Ascending aorta (tissue), 2 donors: Measurements from ENCODE around the gene ZSWIM5. TPM values are rescaled to one million over a fixed set of nuclear protein-coding genes. Genes with fewer than 3 reads are reported as not detected.

ENCODE experiments used
- DNase-seq, 2 donors: peaks; one replicate each; pipeline ENCODE4 v3.0.0-alpha.2; 2019; ENCODE audit warnings: low spot score in 2 of 2
- H3K27ac ChIP-seq, 2 donors: fragments of 200-600 bp; sonication (generic); one replicate each; pipeline ENCODE4 v1.5.1; 2016 to 2017; ENCODE audit warnings: mild to moderate bottlenecking in 1 of 2
- H3K27me3 ChIP-seq: fragments of 200-600 bp; sonication (generic); one replicate; pipeline ENCODE4 v1.5.1; 2017
- H3K36me3 ChIP-seq, 2 donors: fragments of 200-600 bp; sonication (generic); one replicate each; pipeline ENCODE4 v1.5.1; 2016
- H3K4me1 ChIP-seq, 2 donors: fragments of 200-600 bp; sonication (generic); one replicate each; pipeline ENCODE4 v1.5.1; 2016 to 2017; ENCODE audit warnings: mild to moderate bottlenecking in 1 of 2
- H3K4me3 ChIP-seq, 2 donors: fragments of 200-600 bp; sonication (generic); one replicate each; pipeline ENCODE4 v1.5.1; 2016 to 2017; ENCODE audit warnings: mild to moderate bottlenecking in 1 of 2
- H3K9me3 ChIP-seq, 2 donors: fragments of 200-600 bp; sonication (generic); one replicate each; pipeline ENCODE4 v1.5.1; 2016
- intact Hi-C: fragments of 100-400 bp; cut with DNase I; formaldehyde crosslinking; loops from one replicate; pipeline ENCODE4 v1.15.1; 2023
- total RNA-seq: library from RNA; depleted of rRNA; stranded (reverse); fragments of >200 nt; gene quantifications from one replicate; pipeline ENCODE4 v1.1.0, GENCODE V29; 2016
- TF ChIP-seq, protein P1 (sequence below), 3 experiments: fragments of 200-600 bp in 2 of 3; fragments of 450-650 bp in 1 of 3; sonication (generic) in 2 of 3; IDR thresholded peaks; one replicate each; pipeline ENCODE4 v1.5.1; 2016 to 2019; ENCODE audit warnings: antibody characterized with exemption in 3 of 3, mild to moderate bottlenecking in 1 of 3, moderate library complexity in 1 of 3

The ZSWIM5 gene
- total RNA-seq, 1 donor from 2014 or later, result 1.2 TPM

DNA sequence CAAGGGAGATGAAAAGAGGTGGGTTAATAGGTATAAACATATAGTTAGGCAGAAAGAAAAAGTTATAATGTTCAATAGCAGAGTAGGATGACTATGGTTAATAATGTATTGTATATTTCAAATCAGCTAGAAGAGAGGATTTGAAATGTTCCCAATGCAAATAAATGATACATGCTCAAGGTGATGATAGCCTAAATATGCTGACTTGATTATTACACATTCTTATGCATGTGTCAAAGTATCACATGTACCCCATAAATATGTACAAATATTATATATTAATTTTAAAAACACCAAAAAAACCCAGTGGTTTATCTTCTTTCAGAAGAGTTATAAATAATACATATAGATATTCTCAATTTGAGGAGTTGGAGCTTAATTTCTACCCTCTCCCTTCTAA is 38.3 kb upstream of the ZSWIM5 start:
- DNase-seq, result no peak
- Histone ChIP-seq H3K27ac (no peak overlapping the region), H3K36me3 (no peaks in the 10 kb centered on the region), H3K27me3 (no peaks in the 10 kb centered on the region), H3K9me3 (no peaks in the 10 kb centered on the region), H3K4me1 (no peaks in the 10 kb centered on the region), H3K4me3 (no peak overlapping the region)
- intact Hi-C loops, result no loop called here
- TF ChIP-seq, protein P1, sequence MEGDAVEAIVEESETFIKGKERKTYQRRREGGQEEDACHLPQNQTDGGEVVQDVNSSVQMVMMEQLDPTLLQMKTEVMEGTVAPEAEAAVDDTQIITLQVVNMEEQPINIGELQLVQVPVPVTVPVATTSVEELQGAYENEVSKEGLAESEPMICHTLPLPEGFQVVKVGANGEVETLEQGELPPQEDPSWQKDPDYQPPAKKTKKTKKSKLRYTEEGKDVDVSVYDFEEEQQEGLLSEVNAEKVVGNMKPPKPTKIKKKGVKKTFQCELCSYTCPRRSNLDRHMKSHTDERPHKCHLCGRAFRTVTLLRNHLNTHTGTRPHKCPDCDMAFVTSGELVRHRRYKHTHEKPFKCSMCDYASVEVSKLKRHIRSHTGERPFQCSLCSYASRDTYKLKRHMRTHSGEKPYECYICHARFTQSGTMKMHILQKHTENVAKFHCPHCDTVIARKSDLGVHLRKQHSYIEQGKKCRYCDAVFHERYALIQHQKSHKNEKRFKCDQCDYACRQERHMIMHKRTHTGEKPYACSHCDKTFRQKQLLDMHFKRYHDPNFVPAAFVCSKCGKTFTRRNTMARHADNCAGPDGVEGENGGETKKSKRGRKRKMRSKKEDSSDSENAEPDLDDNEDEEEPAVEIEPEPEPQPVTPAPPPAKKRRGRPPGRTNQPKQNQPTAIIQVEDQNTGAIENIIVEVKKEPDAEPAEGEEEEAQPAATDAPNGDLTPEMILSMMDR (IDR thresholded peaks at IDR 0.05), result no peak

DNA sequence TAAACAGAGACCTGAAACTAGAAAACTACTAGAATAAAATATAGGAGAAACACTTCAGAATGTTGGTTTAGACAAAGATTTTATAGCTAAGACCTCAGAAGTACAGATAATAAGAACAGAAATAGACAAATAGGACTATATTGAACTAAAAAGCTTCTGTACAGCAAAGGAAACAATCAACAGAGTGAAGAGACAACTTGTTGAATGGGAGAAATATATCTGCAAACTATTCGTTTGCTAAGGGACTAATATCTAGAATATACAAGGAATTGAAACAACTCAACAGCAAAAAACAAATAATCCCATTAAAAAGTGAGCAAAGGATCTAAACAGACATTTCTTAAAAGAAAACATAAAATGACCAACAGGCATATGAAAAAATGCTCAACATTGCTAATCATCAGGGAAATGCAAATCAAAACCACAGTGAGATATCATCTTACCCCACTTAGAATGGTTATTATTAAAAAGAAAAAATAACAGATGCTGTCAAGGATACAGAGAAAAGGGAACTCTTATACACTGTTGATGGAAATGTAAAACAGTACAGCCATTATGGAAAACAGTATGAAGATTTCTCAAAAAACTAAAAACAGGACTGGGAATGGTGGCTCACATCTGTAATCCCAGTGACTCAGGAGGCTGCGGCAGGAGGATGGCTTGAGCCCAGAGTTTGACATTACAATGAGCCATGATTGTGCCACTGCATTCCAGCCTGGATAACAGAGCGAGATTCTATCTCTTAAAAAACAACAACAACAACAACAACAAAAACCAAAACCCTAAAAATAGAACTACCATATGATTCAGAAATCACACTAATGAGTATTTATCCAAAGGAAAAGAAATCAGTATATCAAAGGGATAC is 37.3 kb upstream of the ZSWIM5 start:
- H3K36me3 ChIP-seq, result no peaks in the 10 kb centered on the region
- no peaks in the 10 kb centered on the region for H3K9me3 ChIP-seq
- intact Hi-C loops, result no loop called here
- no peak overlapping the region for H3K4me3 ChIP-seq
- DNase-seq, result no peak
- TF ChIP-seq, protein P1 (IDR thresholded peaks at IDR 0.05), result no peak
- no peak overlapping the region for H3K27ac ChIP-seq
- no peaks in the 10 kb centered on the region for H3K4me1 ChIP-seq
- no peaks in the 10 kb centered on the region for H3K27me3 ChIP-seq

GRCh38 chr1:45238846-45239245 is 32.4 kb upstream of the ZSWIM5 start:
- intact Hi-C loops, result no loop called here
- TF ChIP-seq, protein P1 (IDR thresholded peaks at IDR 0.05), result no peak
- H3K36me3 ChIP-seq, result no peaks in the 10 kb centered on the region
- DNase-seq, result no peak
- no peak overlapping the region for H3K4me3 ChIP-seq
- H3K27me3 ChIP-seq, result no peaks in the 10 kb centered on the region
- no peaks in the 10 kb centered on the region for H3K4me1 ChIP-seq
- H3K9me3 ChIP-seq, result no peaks in the 10 kb centered on the region
- H3K27ac ChIP-seq, result no peak overlapping the region

GRCh38 chr1:45236136-45236535 is 29.7 kb upstream of the ZSWIM5 start:
- no peaks in the 10 kb centered on the region for H3K36me3 ChIP-seq
- no peak overlapping the region for H3K27ac ChIP-seq
- no peak overlapping the region for H3K4me3 ChIP-seq
- no peak for DNase-seq
- no peaks in the 10 kb centered on the region for H3K27me3 ChIP-seq
- TF ChIP-seq, protein P1 (IDR thresholded peaks at IDR 0.05), result no peak
- no peaks in the 10 kb centered on the region for H3K9me3 ChIP-seq
- intact Hi-C loops, result no loop called here
- H3K4me1 ChIP-seq, result no peaks in the 10 kb centered on the region

- intact Hi-C loops, result no loop called here
- H3K27ac ChIP-seq, result no peak overlapping the region
- H3K36me3 ChIP-seq, result no peaks in the 10 kb centered on the region
- no peaks in the 10 kb centered on the region for H3K27me3 ChIP-seq
- no peak overlapping the region for H3K4me3 ChIP-seq
- H3K9me3 ChIP-seq, result no peaks in the 10 kb centered on the region
- TF ChIP-seq, protein P1 (IDR thresholded peaks at IDR 0.05), result no peak
- no peaks in the 10 kb centered on the region for H3K4me1 ChIP-seq
- DNase-seq, result no peak
These were observed 24.1 kb upstream of the ZSWIM5 start for GRCh38 chr1:45230537-45230936.
